Mucosa of descending colon (tissue), 3 donors: ENCODE measurements around the gene BCL11A. TPM values are rescaled to one million over a fixed set of nuclear protein-coding genes. Genes with fewer than 3 reads are reported as not detected.

ENCODE experiments used
- ATAC-seq: fragments of 200-7000 bp; cut with Tn5 transposase; one replicate; pipeline ENCODE4 v1.9.1; 2020; ENCODE audit warnings: mild to moderate bottlenecking, moderate library complexity
- DNase-seq, 3 donors: peaks; one replicate each; pipeline ENCODE4 v3.0.0-alpha.2; 2020
- H3K36me3 ChIP-seq: fragments of 200-600 bp; one replicate; pipeline ENCODE4 v1.8.0; 2021; ENCODE audit warnings: low read depth, mild to moderate bottlenecking
- H3K4me1 ChIP-seq: fragments of 200-600 bp; one replicate; pipeline ENCODE4 v1.8.0; 2021; ENCODE audit warnings: low read depth, mild to moderate bottlenecking
- H3K4me3 ChIP-seq: fragments of 200-600 bp; one replicate; pipeline ENCODE4 v1.8.0; 2021; ENCODE audit warnings: mild to moderate bottlenecking
- H3K9me3 ChIP-seq: fragments of 200-600 bp; one replicate; pipeline ENCODE4 v1.8.0; 2021; ENCODE audit warnings: mild to moderate bottlenecking
- CTCF ChIP-seq: fragments of 200-600 bp; IDR thresholded peaks from one replicate; pipeline ENCODE4 v1.8.0; 2022; ENCODE audit warnings: antibody characterized with exemption, mild to moderate bottlenecking
- intact Hi-C, 2 donors: fragments of 100-400 bp; cut with DNase I in 1 of 2; cut with micrococcal nuclease in 1 of 2; formaldehyde crosslinking; loops; one replicate each; pipeline versions ENCODE4 v1.11.0 to v1.11.1; 2022; cut with DNase I, micrococcal nuclease
- total RNA-seq, 3 donors: library from RNA; stranded (reverse); fragmentation: NEBNext Ultra II Directional in 2 of 3; extraction: Animal tissue kit (Norgen Biotek cat#: 25700) in 2 of 3; gene quantifications; one replicate each; pipeline versions ENCODE4 v1.2.1 to v1.2.4, GENCODE V29; 2021 to 2023
- donor health status: DM: no; HTN: no; CAD: no; lungs with moderate emphysema.
- donor health status: DM: no; HTN: no; CAD: no.
- donor health status: DM: no; HTN: yes; CAD: no.

The BCL11A gene
- total RNA-seq, 3 donors from 2014 or later = 22.8 to 59.6 (median 40.7) TPM

DNA sequence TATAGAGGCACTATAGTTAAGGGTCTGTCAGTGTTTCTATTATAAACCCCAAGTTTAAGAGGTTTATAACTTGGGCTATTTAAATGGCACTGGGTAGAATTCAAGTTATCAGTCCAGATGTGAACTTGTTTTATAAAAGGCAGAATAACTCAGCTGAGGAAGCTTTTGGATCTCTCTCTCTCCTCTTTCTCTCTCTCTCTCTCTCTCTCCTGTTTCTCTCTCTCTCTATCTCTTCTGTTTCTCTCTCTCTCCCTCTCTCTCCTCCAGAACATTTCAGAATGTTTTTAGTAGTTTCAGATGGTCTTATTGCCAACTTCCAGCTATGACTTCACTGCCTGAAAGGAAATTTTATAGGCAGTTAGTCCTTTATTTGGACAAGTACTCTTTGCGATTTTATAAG is 6.4 kb upstream of the BCL11A start:
- Histone ChIP-seq H3K36me3 (no peaks in the 10 kb centered on the region), H3K9me3 (no peaks in the 10 kb centered on the region), H3K4me1 (peaks cover 16% of the 10 kb centered on the region), H3K4me3 (no peak overlapping the region)
- DNase-seq = no peak
- no peak for ATAC-seq
- TF ChIP-seq CTCF = no peak
- intact Hi-C loops = loop anchor here (10.0 kb wide), 4 partner anchors 345 to 1795 kb away; no protein-coding TSS in a partner anchor

DNA sequence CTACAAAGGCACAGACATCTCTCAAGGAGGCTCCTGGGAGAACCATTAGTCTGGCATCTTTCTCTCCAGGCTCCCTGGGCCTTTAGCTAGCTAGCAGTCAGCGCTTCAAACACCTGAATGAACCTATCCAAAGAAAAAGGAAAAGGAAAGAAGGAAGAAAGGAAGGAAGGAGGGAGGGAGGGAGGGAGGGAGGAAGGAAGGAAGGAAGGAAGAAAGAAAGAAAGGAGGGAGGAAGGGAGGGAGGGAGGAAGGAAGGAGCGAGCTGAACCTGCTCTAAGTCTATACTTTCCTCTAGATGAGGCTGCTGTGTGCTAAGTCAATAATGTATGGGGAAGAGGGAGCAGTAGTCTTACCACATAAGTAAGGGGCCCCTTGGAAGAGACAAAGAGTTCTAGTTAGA is 5.1 kb upstream of the BCL11A start:
- ATAC-seq (no peak), DNase-seq (no peak)
- Histone ChIP-seq H3K4me1 (peaks cover 16% of the 10 kb centered on the region), H3K36me3 (no peaks in the 10 kb centered on the region), H3K4me3 (no peak overlapping the region), H3K9me3 (no peaks in the 10 kb centered on the region)
- TF ChIP-seq CTCF = no peak
- intact Hi-C loops = loop anchor here (10.0 kb wide), 3 partner anchors 344 to 1534 kb away; no protein-coding TSS in a partner anchor

GRCh38 chr2:60557486-60557864 is 4.0 kb upstream of the BCL11A start:
- no peak for DNase-seq
- no peak for ATAC-seq

GRCh38 chr2:60556576-60557485 is 3.4 kb upstream of the BCL11A start:
- ATAC-seq (no peak), DNase-seq (peak; percentile 58 to 62 (median 58))
- Histone ChIP-seq H3K4me3 (no peak overlapping the region), H3K36me3 (no peaks in the 10 kb centered on the region), H3K9me3 (no peaks in the 10 kb centered on the region), H3K4me1 (peaks cover 16% of the 10 kb centered on the region)
- intact Hi-C loops = loop anchor here (10.0 kb wide), 3 partner anchors 342 to 1532 kb away; no protein-coding TSS in a partner anchor
- no peak for TF ChIP-seq CTCF

More at GRCh38 chr2:60557486-60557864, 4.0 kb upstream of the BCL11A start:
- intact Hi-C loops = loop anchor here (10.0 kb wide), 3 partner anchors 343 to 1533 kb away; no protein-coding TSS in a partner anchor
- no peak for TF ChIP-seq CTCF
- H3K4me1 ChIP-seq = peaks cover 16% of the 10 kb centered on the region
- H3K9me3 ChIP-seq = no peaks in the 10 kb centered on the region
- no peaks in the 10 kb centered on the region for H3K36me3 ChIP-seq
- no peak overlapping the region for H3K4me3 ChIP-seq

- Histone ChIP-seq H3K4me1 (peaks cover 16% of the 10 kb centered on the region), H3K9me3 (no peaks in the 10 kb centered on the region), H3K36me3 (no peaks in the 10 kb centered on the region), H3K4me3 (no peak overlapping the region)
- no peak for ATAC-seq
- intact Hi-C loops = loop anchor here (10.0 kb wide), 3 partner anchors 341 to 1531 kb away; no protein-coding TSS in a partner anchor
- no peak for DNase-seq
- TF ChIP-seq CTCF = no peak
Measured at GRCh38 chr2:60556175-60556574, 2.7 kb upstream of the BCL11A start.
